ENCODE measurements around the gene ZNF341.

GRCh38 chr20:33836277-33836676 is 104.5 kb downstream of the ZNF341 start:
- TF ChIP-seq POLR2A (IDR thresholded peaks at IDR 0.05) (no peak), CTCF (IDR thresholded peaks at IDR 0.05) (no peak), EP300 (IDR thresholded peaks at IDR 0.05) (no peak), POLR2AphosphoS5 (IDR thresholded peaks at IDR 0.05) (no peak)
